SJSA1 (cell line): ENCODE measurements around the gene TEX35. TPM values are rescaled to one million over a fixed set of nuclear protein-coding genes. Genes with fewer than 3 reads are reported as not detected.
"Not testable (repeated sequence)": the region's sequence is repeated elsewhere in the genome, so short reads cannot be mapped to it uniquely, and the experiment has no call there.

ENCODE experiments used
- DNase-seq, 2 experiments: peaks; one replicate each; pipeline ENCODE4 v3.0.0-alpha.2; 2015 to 2020; ENCODE audit warnings: low spot score in 2 of 2, low read depth in 1 of 2
- H3K27ac ChIP-seq: fragments of 250-450 bp; sonication (Bioruptor Pico); 2 replicates; pipeline ENCODE4 v1.5.1; 2020; ENCODE audit warnings: mild to moderate bottlenecking, moderate library complexity
- H3K27me3 ChIP-seq: fragments of 250-450 bp; sonication (Bioruptor Pico); replicated peaks from 2 replicates; pipeline ENCODE4 v1.5.1; 2020; ENCODE audit warnings: mild to moderate bottlenecking, moderate library complexity
- H3K36me3 ChIP-seq: fragments of 250-450 bp; sonication (Bioruptor Pico); 2 replicates; pipeline ENCODE4 v1.5.1; 2020; ENCODE audit warnings: mild to moderate bottlenecking
- H3K4me1 ChIP-seq: fragments of 250-450 bp; sonication (Bioruptor Pico); replicated peaks from 2 replicates; pipeline ENCODE4 v1.6.1; 2021; ENCODE audit warnings: mild to moderate bottlenecking
- H3K4me3 ChIP-seq: fragments of 250-450 bp; sonication (Bioruptor Pico); 2 replicates; pipeline ENCODE4 v1.5.1; 2020; ENCODE audit warnings: mild to moderate bottlenecking
- H3K9me3 ChIP-seq: fragments of 250-450 bp; sonication (Bioruptor Pico); replicated peaks from 2 replicates; pipeline ENCODE4 v1.5.1; 2020; ENCODE audit warnings: mild to moderate bottlenecking
- total RNA-seq: library from RNA; depleted of rRNA; stranded (reverse); fragments of >200 nt; shearing (Covaris generic); gene quantifications from 2 replicates; pipeline ENCODE4 v1.2.3, GENCODE V29; 2014

TEX35 gene
- total RNA-seq, 1 experiment from 2014 or later: not detected

DNA sequence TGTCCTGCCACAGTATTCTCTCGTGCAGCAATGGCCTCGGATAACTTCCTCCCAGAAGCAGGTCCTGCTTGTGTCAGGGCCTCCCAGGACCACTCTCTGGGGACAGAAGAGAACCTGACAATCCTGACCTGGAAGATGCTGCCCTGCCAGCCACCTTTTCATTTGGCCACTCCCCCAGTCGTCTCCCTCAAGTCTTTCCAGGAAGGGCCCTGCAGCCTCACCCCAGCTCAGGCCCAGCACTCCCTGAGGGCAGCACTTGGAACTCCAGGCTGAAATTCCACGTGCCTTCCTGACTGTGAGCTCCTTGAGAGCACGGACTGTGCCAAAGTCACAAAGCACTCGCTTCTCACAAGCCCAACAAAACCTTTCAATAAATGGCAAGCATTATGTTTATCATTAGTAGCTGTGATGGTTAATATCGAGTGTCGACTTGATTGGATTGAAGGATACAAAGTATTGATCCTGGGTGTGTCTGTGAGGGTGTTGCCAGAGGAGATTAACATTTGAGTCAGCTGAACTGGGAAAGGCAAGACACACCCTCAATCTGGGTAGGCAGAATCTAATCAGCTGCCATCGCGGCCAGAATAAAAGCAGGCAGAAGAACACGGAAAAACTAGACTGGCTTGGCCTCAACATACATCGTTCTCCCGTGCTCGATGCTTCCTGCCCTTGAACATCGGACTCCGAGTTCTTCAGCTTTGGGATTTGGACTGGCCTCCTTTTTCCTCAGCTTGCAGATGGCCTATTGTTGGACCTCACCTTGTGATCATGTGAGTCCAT, 13.8 kb upstream of the TEX35 start:
- Histone ChIP-seq H3K36me3 (no peaks in the 10 kb centered on the region), H3K4me3 (no peak overlapping the region)

DNA sequence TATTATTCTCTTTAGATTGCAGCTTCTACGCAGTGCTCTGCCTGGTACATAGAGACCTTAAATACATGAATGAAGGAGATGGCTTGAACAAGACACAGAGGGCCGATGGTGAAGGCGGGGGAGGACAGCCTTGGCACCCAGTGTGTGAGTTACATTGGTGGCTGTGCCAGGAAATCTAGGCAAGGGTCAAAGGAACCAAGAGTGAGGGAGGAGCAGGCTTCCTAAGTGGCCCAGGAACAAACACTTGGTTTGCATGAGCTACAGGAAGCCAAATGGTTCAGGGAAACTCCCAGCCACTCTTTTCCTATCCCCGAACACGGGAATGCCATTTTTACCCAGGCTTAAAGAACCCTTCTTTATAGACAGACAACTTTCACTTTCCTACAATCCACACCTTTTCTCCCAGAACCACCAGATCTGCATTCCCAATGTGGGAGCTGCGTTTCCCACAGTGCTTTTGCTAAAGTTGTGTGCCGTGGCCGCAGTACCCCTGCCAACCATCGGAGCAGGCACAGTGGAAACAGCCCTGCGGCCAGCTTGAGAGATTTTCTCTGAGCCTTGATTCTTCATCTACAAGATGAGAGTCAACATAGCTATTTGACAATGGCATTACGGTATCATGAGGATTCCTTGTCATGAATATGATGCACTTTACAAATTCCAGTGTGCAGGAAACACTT, 12.7 kb upstream of the TEX35 start:
- Histone ChIP-seq H3K36me3 (no peaks in the 10 kb centered on the region), H3K4me1 (no peaks in the 10 kb centered on the region), H3K4me3 (no peak overlapping the region), H3K9me3 (no peaks in the 10 kb centered on the region), H3K27ac (no peak overlapping the region), H3K27me3 (no peaks in the 10 kb centered on the region)
- peak in 1 of 2 experiments; percentile 44 for DNase-seq

More for the DNA sequence above, 13.8 kb upstream of the TEX35 start:
- peak in 1 of 2 experiments; percentile 28 for DNase-seq
- no peaks in the 10 kb centered on the region for H3K9me3 ChIP-seq
- H3K4me1 ChIP-seq: no peaks in the 10 kb centered on the region
- H3K27ac ChIP-seq: no peak overlapping the region
- no peaks in the 10 kb centered on the region for H3K27me3 ChIP-seq

GRCh38 chr1:178500936-178501554, 11.9 kb upstream of the TEX35 start:
- Histone ChIP-seq H3K4me1 (no peaks in the 10 kb centered on the region), H3K27me3 (no peaks in the 10 kb centered on the region), H3K9me3 (no peaks in the 10 kb centered on the region), H3K27ac (no peak overlapping the region), H3K4me3 (no peak overlapping the region), H3K36me3 (no peaks in the 10 kb centered on the region)
- DNase-seq: no peak

DNA sequence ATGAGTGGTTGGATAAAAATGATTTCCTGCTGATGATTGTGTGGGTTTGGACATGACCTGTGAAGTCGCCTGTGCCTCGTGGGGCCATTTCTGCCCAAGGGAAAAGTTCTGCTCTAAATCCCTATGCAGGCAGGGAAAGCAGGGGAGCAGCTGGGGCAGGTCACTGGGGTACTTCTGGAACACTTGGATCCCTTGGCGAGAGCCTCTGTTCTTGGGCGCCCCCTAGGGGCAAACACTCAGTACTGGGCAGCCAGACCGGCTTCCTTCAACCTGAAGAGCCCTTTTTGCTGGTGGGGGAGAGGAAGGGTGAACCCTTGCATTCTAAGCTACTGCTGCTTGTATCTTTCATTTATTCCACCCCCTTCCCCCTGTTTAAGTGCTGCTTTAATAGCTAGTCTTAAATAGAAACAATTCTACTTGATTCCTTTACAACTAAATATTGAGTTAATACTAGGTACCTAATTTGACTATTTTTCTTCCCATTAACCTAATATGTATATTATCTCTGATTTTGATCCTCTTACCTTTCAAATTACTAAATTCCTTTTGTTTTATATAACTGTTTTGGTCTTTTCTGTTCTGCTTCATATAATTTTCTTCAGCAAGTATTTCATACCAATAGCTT, 11.1 kb upstream of the TEX35 start:
- no peaks in the 10 kb centered on the region for H3K27me3 ChIP-seq
- H3K36me3 ChIP-seq: no peaks in the 10 kb centered on the region
- no peaks in the 10 kb centered on the region for H3K9me3 ChIP-seq
- H3K27ac ChIP-seq: no peak overlapping the region
- no peaks in the 10 kb centered on the region for H3K4me1 ChIP-seq
- DNase-seq: peak; percentile 56 to 73
- no peak overlapping the region for H3K4me3 ChIP-seq

DNA sequence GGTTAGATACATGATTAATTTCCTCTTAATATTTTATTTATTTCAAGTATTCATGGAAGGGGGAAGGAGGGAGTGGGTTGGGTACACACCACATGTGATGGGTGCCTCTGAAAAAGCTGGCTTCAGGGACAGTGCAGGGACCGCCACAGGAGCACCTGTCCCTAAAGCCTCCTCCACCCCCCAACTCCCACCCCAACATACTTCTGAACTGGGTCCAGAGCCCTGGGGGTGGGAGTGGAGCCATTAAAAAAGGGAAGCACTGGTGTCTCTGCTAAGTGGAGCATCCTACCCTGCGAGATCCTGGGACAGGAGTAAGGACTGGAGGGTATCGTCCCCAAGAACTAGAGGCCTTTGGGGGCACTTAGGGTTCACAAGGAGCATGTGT, 10.6 kb upstream of the TEX35 start:
- DNase-seq: no peak
- no peaks in the 10 kb centered on the region for H3K4me1 ChIP-seq

DNA sequence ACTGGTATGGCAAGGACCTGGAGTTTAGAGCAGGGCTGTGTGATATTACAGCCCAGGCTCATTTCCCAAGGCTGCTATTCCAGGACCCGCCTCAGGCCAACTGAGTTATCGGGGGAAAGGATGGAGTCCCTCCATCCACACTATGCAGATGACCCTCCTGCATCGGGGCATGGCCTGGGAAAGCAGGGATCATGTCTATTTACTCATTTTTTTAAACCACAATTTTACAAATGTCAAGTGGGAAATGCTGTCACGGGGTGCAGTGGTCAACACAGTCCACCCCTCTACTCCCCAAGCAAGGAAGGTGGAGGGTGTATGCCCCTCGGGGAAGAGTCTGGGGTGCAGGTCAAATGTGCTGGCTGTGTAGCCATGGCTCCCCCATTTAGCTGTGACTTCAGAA, 10.1 kb upstream of the TEX35 start:
- Histone ChIP-seq H3K4me1 (no peaks in the 10 kb centered on the region), H3K4me3 (no peak overlapping the region), H3K36me3 (no peaks in the 10 kb centered on the region), H3K27me3 (no peaks in the 10 kb centered on the region), H3K9me3 (no peaks in the 10 kb centered on the region), H3K27ac (no peak overlapping the region)
- no peak for DNase-seq

More for the DNA sequence above, 10.6 kb upstream of the TEX35 start:
- H3K4me3 ChIP-seq: no peak overlapping the region
- H3K9me3 ChIP-seq: no peaks in the 10 kb centered on the region
- no peak overlapping the region for H3K27ac ChIP-seq
- H3K36me3 ChIP-seq: no peaks in the 10 kb centered on the region
- no peaks in the 10 kb centered on the region for H3K27me3 ChIP-seq

- H3K36me3 ChIP-seq: not testable (repeated sequence)
Observed at GRCh38 chr1:178503316-178503715, 9.6 kb upstream of the TEX35 start.

DNA sequence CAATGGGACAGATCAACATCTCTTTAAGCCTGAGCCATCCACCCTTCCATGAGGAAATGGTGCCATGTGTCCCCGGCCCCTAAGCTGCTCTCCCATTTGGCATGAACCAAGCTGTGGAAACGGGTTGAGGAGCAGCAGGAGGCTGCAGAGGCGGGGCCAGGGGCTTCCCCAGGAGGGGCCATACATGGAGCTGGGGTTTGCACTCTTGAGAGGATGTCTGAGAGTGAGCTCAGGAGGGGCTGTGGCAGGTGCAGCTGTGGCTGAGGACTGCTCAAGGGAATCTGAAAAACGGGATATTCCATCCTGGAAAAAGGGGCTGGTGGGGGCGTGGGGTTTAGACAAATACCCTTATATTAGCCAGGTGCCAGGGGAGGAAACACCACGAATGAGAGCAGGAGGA, 9.1 kb upstream of the TEX35 start:
- Histone ChIP-seq H3K27ac (no peak overlapping the region), H3K4me1 (no peaks in the 10 kb centered on the region)
- DNase-seq: no peak

More at GRCh38 chr1:178503316-178503715, 9.6 kb upstream of the TEX35 start:
- H3K4me1 ChIP-seq, H3K27ac ChIP-seq, H3K9me3 ChIP-seq, DNase-seq, H3K27me3 ChIP-seq, H3K4me3 ChIP-seq: not testable (repeated sequence)

GRCh38 chr1:178504286-178504685, 8.6 kb upstream of the TEX35 start:
- Histone ChIP-seq H3K4me1 (no peaks in the 10 kb centered on the region), H3K27me3 (no peaks in the 10 kb centered on the region), H3K4me3 (no peak overlapping the region), H3K36me3 (no peaks in the 10 kb centered on the region), H3K27ac (no peak overlapping the region), H3K9me3 (no peaks in the 10 kb centered on the region)
- no peak for DNase-seq

More for the DNA sequence above, 9.1 kb upstream of the TEX35 start:
- H3K4me3 ChIP-seq: no peak overlapping the region
- H3K36me3 ChIP-seq: no peaks in the 10 kb centered on the region
- no peaks in the 10 kb centered on the region for H3K27me3 ChIP-seq
- H3K9me3 ChIP-seq: no peaks in the 10 kb centered on the region

DNA sequence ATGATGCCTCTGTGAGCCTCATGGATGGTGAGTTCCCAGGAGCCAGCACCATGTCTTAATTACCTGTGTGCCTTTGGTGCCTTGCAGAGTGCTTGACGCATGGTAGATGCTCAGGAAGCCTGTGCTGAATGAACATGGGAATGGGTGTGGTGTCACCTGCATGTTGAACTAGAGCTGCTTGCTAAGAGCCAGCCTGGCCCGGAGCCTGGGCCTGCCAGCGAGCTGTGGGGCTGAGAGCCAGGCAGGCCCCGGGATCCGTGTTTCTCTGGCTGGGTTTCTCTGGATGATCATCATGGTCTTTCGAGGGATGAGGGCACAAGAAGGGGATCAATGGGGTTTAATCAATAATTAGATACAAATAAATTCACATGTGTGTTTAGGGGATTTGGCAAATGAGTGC, 6.7 kb upstream of the TEX35 start:
- no peaks in the 10 kb centered on the region for H3K36me3 ChIP-seq
- no peak overlapping the region for H3K27ac ChIP-seq
- H3K27me3 ChIP-seq: no peaks in the 10 kb centered on the region
- no peaks in the 10 kb centered on the region for H3K4me1 ChIP-seq
- no peak for DNase-seq
- no peaks in the 10 kb centered on the region for H3K9me3 ChIP-seq
- H3K4me3 ChIP-seq: no peak overlapping the region

DNA sequence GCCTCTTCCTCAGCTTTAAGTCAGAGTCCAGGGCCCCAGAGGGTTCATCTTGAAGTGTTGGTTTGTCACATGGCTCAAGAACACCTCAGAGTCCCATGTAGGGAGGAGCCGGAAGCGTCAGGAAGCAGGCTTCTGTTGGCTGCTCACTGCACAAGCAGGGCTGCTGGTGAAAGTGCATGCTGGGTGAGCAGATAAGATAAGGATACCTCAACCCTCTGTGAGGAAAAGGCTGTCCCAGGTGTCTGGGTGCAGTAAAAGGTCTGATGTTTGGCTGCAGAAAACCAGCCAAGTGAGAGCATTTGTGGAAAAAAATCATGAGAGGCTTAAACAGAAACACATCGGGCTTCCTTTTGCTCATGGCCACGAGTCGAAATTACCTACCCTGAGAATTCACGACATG, 6.2 kb upstream of the TEX35 start:
- no peak for DNase-seq
- Histone ChIP-seq H3K9me3 (no peaks in the 10 kb centered on the region), H3K4me1 (no peaks in the 10 kb centered on the region), H3K27me3 (no peaks in the 10 kb centered on the region), H3K4me3 (no peak overlapping the region), H3K27ac (no peak overlapping the region), H3K36me3 (no peaks in the 10 kb centered on the region)

DNA sequence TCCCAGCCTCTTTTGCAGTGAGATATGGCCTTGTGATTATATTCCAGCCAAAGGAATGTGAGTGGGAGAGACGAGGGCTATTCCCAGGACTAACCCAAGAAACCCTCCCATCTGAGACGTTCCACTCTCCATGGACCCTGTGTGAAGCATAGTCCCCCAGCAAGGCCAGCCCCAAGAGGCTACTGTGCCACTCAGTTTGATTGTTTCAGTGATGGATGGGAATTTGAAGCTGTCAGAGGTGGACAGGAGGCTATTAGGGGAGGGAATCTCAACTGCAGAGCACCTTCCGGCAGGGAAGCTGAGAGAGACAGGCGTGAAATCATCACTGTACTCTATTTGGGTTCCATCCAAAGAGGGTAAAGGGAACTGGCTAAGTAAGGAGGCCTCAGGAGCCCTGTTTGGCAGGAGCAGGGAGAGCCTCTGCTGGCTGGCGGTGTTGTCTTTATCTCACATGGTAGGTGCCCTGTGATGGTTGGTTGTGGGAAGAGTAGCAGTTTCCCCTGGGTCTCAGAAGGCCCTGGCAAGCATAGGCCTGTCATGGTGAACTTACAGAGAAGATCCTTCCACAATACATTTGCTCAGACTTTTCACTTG, 3.4 kb upstream of the TEX35 start:
- Histone ChIP-seq H3K4me1 (no peaks in the 10 kb centered on the region), H3K4me3 (no peak overlapping the region), H3K36me3 (no peaks in the 10 kb centered on the region), H3K27me3 (no peaks in the 10 kb centered on the region), H3K27ac (no peak overlapping the region), H3K9me3 (no peaks in the 10 kb centered on the region)
- DNase-seq: no peak

GRCh38 chr1:178510155-178510554, 2.8 kb upstream of the TEX35 start:
- DNase-seq: no peak

More at GRCh38 chr1:178510155-178510554, 2.8 kb upstream of the TEX35 start:
- no peaks in the 10 kb centered on the region for H3K27me3 ChIP-seq
- no peaks in the 10 kb centered on the region for H3K36me3 ChIP-seq
- no peaks in the 10 kb centered on the region for H3K4me1 ChIP-seq
- H3K4me3 ChIP-seq: no peak overlapping the region
- H3K27ac ChIP-seq: no peak overlapping the region
- no peaks in the 10 kb centered on the region for H3K9me3 ChIP-seq
